Activated T-helper 2 cell treated with anti-CD3 and anti-CD28 coated beads, Interferon-gamma antibody, Interleukin-2, Interleukin-4, amounts not matched to agents 10 μg/mL and 5 μg/mL and 100 μg/mL, durations not matched to agents 14 hours and 24 hours and 36 hours (primary cell): ENCODE results near the gene MRPL19. TPM values are rescaled to one million over a fixed set of nuclear protein-coding genes. Genes with fewer than 3 reads are reported as not detected.

ENCODE experiments used
- DNase-seq: peaks from one replicate; pipeline ENCODE4 v3.0.0; 2021; ENCODE audit warnings: low spot score
- H3K27ac Mint-ChIP-seq: one replicate; pipeline ENCODE4 v1.8.0; 2021; ENCODE audit warnings: mixed read lengths
- H3K27me3 Mint-ChIP-seq: one replicate; pipeline ENCODE4 v1.8.0; 2021; ENCODE audit warnings: low read depth, mixed read lengths
- H3K36me3 Mint-ChIP-seq: one replicate; pipeline ENCODE4 v1.8.0; 2021; ENCODE audit warnings: low read depth, mixed read lengths
- H3K4me1 Mint-ChIP-seq: one replicate; pipeline ENCODE4 v1.8.0; 2021; ENCODE audit warnings: low read depth, mixed read lengths
- H3K4me3 Mint-ChIP-seq: one replicate; pipeline ENCODE4 v1.8.0; 2021; ENCODE audit warnings: low read depth, mild to moderate bottlenecking, moderate library complexity, mixed read lengths
- H3K9me3 Mint-ChIP-seq: one replicate; pipeline ENCODE4 v1.8.0; 2021; ENCODE audit warnings: mixed read lengths
- intact Hi-C: fragments of 100-400 bp; cut with micrococcal nuclease; formaldehyde crosslinking; loops from one replicate; pipeline ENCODE4 v1.15.1; 2023
- total RNA-seq: library from RNA; stranded (reverse); gene quantifications from 2 replicates; pipeline ENCODE4 v1.2.3, GENCODE V29; 2022

Gene MRPL19
- total RNA-seq, result 67.7 and 73.5 TPM in 2 replicates

DNA sequence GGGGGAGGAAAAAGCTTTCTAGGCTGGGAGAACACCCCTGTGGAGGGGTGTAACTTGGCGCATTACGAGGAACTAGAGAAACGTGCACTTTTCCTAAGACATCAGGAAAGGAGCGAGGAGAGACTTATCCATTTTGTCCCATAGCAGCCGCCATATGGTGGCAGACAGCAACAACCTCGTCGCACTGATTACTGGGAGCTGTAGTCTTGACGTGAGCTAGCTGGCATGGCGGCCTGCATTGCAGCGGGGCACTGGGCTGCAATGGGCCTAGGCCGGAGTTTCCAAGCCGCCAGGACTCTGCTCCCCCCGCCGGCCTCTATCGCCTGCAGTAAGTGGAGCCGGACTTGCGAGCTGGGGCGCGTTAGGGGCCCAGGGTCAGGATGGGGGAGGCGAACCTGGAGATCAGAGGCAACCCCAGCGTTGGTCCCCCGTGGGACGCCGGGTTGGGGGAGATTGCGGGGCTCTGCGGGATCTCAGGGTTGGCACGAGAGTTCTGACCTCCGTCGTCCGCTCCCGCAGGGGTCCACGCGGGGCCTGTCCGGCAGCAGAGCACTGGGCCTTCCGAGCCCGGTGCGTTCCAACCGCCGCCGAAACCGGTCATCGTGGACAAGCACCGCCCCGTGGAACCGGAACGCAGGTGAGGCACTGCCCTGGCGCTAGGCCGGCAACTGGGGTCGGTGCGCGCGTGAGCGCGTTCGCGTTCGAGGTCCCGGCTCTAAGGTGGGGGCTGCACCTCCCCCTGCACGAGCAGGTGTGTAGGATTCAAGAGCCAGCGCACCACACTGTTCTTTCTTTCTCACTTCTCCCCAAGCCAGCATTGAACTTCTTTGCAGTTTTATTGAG lies at the start of gene MRPL19:
Gene MRPL19, plus strand, starts transcription at position 201 of the 843 bp plus-strand sequence. Its CDS starts 25 bp downstream, at position 226.
- H3K27ac Mint-ChIP-seq, result peak within 1 kb of the TSS; percentile 94
- peak within 1 kb of the TSS; percentile 91 for H3K4me3 Mint-ChIP-seq
- peak; percentile 71 for DNase-seq
- H3K9me3 Mint-ChIP-seq, result no peaks in the 10 kb centered on the region
- H3K4me1 Mint-ChIP-seq, result peaks cover 14% of the 10 kb centered on the region
- peaks cover 41% of the 10 kb centered on the region for H3K36me3 Mint-ChIP-seq
- intact Hi-C loops, result loop anchor here (1.0 to 10.0 kb wide), 2 partner anchors 63 to 802 kb away; partner anchors contain the start of gene GCFC2
- H3K27me3 Mint-ChIP-seq, result no peaks in the 10 kb centered on the region

DNA sequence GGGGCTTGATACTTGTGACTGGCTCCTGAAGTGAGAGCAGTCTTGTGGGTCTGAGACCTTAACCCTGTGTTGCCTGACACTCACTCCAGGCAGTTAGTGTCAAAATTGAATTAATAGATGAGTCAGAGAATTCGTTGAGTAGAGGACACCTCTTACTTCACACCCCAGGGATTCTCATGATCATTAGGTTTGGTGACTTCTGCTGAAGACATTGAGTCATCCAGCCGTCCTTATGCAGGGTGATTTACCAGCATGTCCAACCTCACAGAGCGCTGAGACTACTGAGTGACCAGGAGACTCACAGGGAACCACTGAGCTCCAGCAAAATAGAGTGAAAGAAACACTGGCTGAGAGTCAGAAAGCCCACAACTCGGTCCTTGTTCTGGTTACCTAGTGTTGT lies 49.8 kb upstream of the MRPL19 start:
- DNase-seq, result no peak
- Mint-ChIP-seq H3K9me3 (no peaks in the 10 kb centered on the region), H3K4me3 (no peak overlapping the region), H3K27me3 (peaks cover 6% of the 10 kb centered on the region), H3K36me3 (no peaks in the 10 kb centered on the region), H3K4me1 (no peaks in the 10 kb centered on the region), H3K27ac (no peak overlapping the region)
- intact Hi-C loops, result no loop called here

- intact Hi-C loops, result no loop called here
- Mint-ChIP-seq H3K27me3 (peaks cover 9% of the 10 kb centered on the region), H3K9me3 (no peaks in the 10 kb centered on the region), H3K4me1 (no peaks in the 10 kb centered on the region), H3K4me3 (no peak overlapping the region), H3K27ac (no peak overlapping the region), H3K36me3 (no peaks in the 10 kb centered on the region)
- DNase-seq, result no peak
These were observed 48.6 kb upstream of the MRPL19 start for GRCh38 chr2:75597949-75598348.

- Mint-ChIP-seq H3K9me3 (no peaks in the 10 kb centered on the region), H3K4me3 (no peak overlapping the region), H3K27ac (no peak overlapping the region), H3K4me1 (no peaks in the 10 kb centered on the region), H3K27me3 (peaks cover 13% of the 10 kb centered on the region), H3K36me3 (no peaks in the 10 kb centered on the region)
- DNase-seq, result no peak
- intact Hi-C loops, result no loop called here
These were observed 47.9 kb upstream of the MRPL19 start for GRCh38 chr2:75598589-75599155.

DNA sequence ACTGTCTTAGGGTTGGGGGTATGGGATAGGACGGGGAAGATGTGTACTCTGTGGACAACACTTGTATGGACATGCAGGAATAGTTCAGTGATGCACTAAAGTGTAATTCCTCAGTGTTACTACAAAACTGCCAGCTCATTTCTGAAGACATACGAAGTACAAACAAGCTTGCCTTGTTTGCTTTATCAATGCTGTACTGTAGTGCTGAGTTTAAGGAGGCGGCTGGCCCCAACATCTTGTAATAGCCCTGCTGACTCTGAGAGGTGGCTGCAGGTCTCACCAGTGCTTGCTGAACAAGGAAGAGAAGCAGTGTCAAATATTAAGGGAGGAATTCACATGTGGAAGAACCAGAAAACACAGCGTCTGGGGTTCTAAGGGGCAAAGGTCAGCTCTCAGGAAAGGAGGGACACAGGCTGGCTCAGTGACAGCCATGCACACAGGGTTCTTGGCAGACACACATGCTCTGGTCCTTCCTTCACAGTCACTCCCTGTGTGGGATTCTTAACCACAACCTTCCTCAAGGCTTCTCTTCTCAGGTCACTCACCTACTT lies 46.0 kb upstream of the MRPL19 start:
- Mint-ChIP-seq H3K4me1 (no peaks in the 10 kb centered on the region), H3K27ac (no peak overlapping the region), H3K27me3 (peaks cover 20% of the 10 kb centered on the region), H3K4me3 (no peak overlapping the region), H3K9me3 (no peaks in the 10 kb centered on the region), H3K36me3 (no peaks in the 10 kb centered on the region)
- DNase-seq, result no peak
- intact Hi-C loops, result no loop called here

DNA sequence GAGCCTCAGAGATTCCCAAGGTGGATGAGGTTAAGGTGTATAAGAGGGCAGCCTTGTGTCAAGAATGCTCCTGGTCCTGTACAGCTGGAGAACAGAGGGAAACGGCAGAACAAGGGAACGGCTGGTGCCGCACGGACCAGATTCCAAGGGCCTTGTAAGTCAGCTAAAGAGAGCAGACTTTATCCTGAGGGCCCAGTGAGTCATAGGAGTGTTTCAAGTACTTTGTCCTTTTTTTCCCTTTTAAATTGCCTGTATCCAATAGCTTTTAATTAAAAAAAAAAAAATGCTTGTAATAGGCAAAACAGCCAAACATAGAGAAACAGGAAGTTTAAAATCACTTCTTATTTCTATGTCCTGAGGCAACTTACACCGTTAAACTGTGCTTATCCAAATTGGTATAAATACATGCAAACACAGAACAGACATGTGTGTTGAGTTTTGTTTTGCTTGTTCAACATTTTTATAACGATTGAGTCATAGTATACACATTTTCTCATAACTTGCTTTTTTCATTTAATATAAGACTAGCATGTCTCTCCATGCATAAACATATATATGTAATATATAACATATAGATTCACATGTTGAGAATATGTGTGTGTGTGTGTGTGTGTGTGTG lies 43.8 kb upstream of the MRPL19 start:
- intact Hi-C loops, result no loop called here
- Mint-ChIP-seq H3K27ac (no peak overlapping the region), H3K4me3 (no peak overlapping the region), H3K4me1 (no peaks in the 10 kb centered on the region), H3K27me3 (peaks cover 36% of the 10 kb centered on the region), H3K36me3 (no peaks in the 10 kb centered on the region), H3K9me3 (no peaks in the 10 kb centered on the region)
- no peak for DNase-seq

DNA sequence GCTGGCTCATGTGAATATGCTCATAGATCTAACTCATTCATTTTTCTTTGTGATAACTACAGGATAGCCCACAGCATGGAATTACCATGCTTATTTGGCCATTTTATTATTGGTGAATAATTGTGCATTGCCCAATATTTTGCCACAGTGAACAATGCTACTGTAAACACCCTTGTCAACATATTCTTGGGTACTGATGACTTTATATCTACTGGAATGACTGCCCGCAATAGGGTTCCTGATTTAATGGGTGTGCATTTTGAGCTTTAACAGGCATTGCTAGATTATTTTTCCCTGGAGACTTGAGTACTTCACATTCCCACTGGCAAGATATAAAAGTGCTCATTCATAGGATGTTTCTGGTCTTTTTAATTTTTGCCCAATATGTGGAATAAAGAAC lies 43.1 kb upstream of the MRPL19 start:
- Mint-ChIP-seq H3K27me3 (peaks cover 41% of the 10 kb centered on the region), H3K4me3 (no peak overlapping the region), H3K4me1 (peaks cover 3% of the 10 kb centered on the region), H3K27ac (no peak overlapping the region), H3K36me3 (no peaks in the 10 kb centered on the region), H3K9me3 (no peaks in the 10 kb centered on the region)
- intact Hi-C loops, result no loop called here
- no peak for DNase-seq

DNA sequence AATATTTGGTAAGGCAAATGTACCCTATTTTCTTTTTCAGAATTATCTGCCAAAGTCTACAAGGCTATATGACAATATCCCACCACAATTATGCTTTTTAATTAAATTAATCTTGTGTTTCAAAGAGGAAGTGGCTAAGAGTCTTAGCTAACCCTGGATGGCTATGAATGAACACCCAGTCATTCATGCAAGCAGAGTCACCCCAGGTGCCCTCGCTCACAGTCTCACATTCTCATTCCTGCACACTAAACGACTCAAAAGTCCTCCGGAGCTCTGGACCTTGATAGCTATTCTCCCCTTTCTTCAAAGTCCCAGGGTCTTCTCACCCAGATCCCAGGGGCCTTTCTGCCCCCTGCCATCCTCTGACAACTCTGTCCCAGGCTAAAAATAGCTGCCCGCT lies 42.1 kb upstream of the MRPL19 start:
- DNase-seq, result no peak
- Mint-ChIP-seq H3K9me3 (no peaks in the 10 kb centered on the region), H3K4me3 (no peak overlapping the region), H3K27ac (no peak overlapping the region), H3K27me3 (peaks cover 44% of the 10 kb centered on the region), H3K4me1 (peaks cover 6% of the 10 kb centered on the region), H3K36me3 (no peaks in the 10 kb centered on the region)
- intact Hi-C loops, result no loop called here

DNA sequence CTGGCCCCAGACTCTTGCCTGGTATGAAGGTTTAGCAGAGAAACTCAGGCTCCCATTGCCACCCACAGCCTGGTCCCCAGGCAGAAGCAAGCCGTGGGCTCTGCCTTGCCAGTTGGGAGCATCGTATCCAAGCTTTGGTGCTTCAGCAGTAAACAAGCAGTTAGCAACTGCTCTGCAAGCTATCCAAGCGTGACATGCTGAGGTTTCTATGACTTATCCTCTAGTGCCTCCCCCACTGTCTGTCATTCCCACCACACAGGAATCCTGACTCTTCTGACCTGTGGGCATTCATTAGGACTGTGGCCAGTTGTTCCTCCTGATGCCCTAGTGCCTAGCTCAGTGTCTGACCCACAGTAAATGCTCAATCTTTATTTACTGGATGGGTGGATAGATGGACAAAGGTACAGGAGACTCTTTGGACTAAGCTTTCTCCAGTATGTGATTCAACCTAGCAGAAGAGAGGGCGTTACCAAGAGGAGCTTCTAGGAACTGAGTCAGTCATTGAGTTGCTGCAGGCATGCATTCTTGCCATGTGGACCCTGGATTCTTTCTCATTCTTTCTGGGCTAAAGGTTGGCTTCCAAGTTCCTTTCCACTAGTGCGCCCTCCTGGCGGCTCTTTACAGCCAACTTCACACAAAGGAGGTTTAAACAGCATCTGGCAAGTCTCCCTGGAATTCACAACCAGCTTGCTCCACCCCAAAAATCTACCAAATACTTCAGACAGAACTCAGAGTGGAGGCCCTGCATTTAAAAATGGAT lies 40.6 kb upstream of the MRPL19 start:
- H3K4me3 Mint-ChIP-seq, result no peak overlapping the region
- no peak overlapping the region for H3K27ac Mint-ChIP-seq
- intact Hi-C loops, result loop anchor here (5.0 kb wide), 1 partner anchor 44 kb away; the partner anchor contains the start of gene EVA1A
- no peaks in the 10 kb centered on the region for H3K36me3 Mint-ChIP-seq
- DNase-seq, result no peak
- peaks cover 6% of the 10 kb centered on the region for H3K4me1 Mint-ChIP-seq
- no peaks in the 10 kb centered on the region for H3K9me3 Mint-ChIP-seq
- H3K27me3 Mint-ChIP-seq, result peaks cover 47% of the 10 kb centered on the region

GRCh38 chr2:75606761-75607399 lies 39.7 kb upstream of the MRPL19 start:
- Mint-ChIP-seq H3K4me1 (peaks cover 6% of the 10 kb centered on the region), H3K27ac (no peak overlapping the region), H3K4me3 (no peak overlapping the region), H3K9me3 (no peaks in the 10 kb centered on the region), H3K36me3 (no peaks in the 10 kb centered on the region), H3K27me3 (peaks cover 44% of the 10 kb centered on the region)
- no peak for DNase-seq
- intact Hi-C loops, result loop anchor here (5.0 kb wide), 1 partner anchor 45 kb away; the partner anchor contains the start of gene EVA1A

GRCh38 chr2:75607400-75607798 lies 39.2 kb upstream of the MRPL19 start:
- Mint-ChIP-seq H3K9me3 (no peaks in the 10 kb centered on the region), H3K36me3 (no peaks in the 10 kb centered on the region), H3K4me1 (peaks cover 6% of the 10 kb centered on the region), H3K4me3 (no peak overlapping the region), H3K27me3 (peaks cover 45% of the 10 kb centered on the region), H3K27ac (no peak overlapping the region)
- intact Hi-C loops, result loop anchor here (5.0 kb wide), 1 partner anchor 45 kb away; the partner anchor contains the start of gene EVA1A
- no peak for DNase-seq
